Progenitor cell of endocrine pancreas (in vitro differentiated cells): ENCODE measurements around the gene FBXL16. TPM values are rescaled to one million over a fixed set of nuclear protein-coding genes. Genes with fewer than 3 reads are reported as not detected.
A peak's percentile ranks its signal among the peaks of the same experiment; 100 is the strongest.

ENCODE experiments used
- DNase-seq: peaks from one replicate; pipeline ENCODE4 v3.0.0; 2021; ENCODE audit warnings: low spot score; ENCODE audit not compliant: unreplicated experiment
- H3K27ac Mint-ChIP-seq: 2 replicates; pipeline ENCODE4 v1.8.0; 2021; ENCODE audit warnings: mild to moderate bottlenecking, moderate library complexity, mixed read lengths
- H3K27me3 Mint-ChIP-seq: 2 replicates; pipeline ENCODE4 v1.8.0; 2021; ENCODE audit warnings: mixed read lengths
- H3K36me3 Mint-ChIP-seq: 2 replicates; pipeline ENCODE4 v1.8.0; 2022; ENCODE audit warnings: mixed read lengths; ENCODE audit not compliant: insufficient read depth
- H3K4me1 Mint-ChIP-seq: 2 replicates; pipeline ENCODE4 v1.8.0; 2021; ENCODE audit warnings: low read depth, mixed read lengths
- H3K4me3 Mint-ChIP-seq: 2 replicates; pipeline ENCODE4 v1.8.0; 2021; ENCODE audit warnings: low read depth, mild to moderate bottlenecking, moderate library complexity, mixed read lengths
- H3K9me3 Mint-ChIP-seq: 2 replicates; pipeline ENCODE4 v1.8.0; 2021; ENCODE audit warnings: low read depth, mixed read lengths
- CTCF ChIP-seq: fragments of 200-600 bp; sonication (generic); IDR thresholded peaks from one replicate; pipeline ENCODE4 v1.5.0; 2021; ENCODE audit warnings: antibody characterized with exemption, mild to moderate bottlenecking; ENCODE audit not compliant: unreplicated experiment
- total RNA-seq: library from RNA; stranded (reverse); gene quantifications from 2 replicates; pipeline ENCODE4 v1.2.1, GENCODE V29; 2021

Gene FBXL16
- total RNA-seq, 1 donor from 2014 or later, result 4.3 TPM

GRCh38 chr16:708019-708418, 2.4 kb upstream of the FBXL16 start:
- Mint-ChIP-seq H3K4me1 (no peaks in the 10 kb centered on the region), H3K36me3 (no peaks in the 10 kb centered on the region), H3K27ac (no peak overlapping the region), H3K27me3 (peaks cover 51% of the 10 kb centered on the region), H3K9me3 (no peaks in the 10 kb centered on the region), H3K4me3 (no peak overlapping the region)
- DNase-seq, result no peak
- TF ChIP-seq CTCF, result no peak

GRCh38 chr16:707062-707538, 1.5 kb upstream of the FBXL16 start:
- Mint-ChIP-seq H3K36me3 (no peaks in the 10 kb centered on the region), H3K4me3 (no peak overlapping the region), H3K4me1 (no peaks in the 10 kb centered on the region), H3K27me3 (peaks cover 55% of the 10 kb centered on the region), H3K9me3 (no peaks in the 10 kb centered on the region), H3K27ac (no peak overlapping the region)
- DNase-seq, result no peak
- TF ChIP-seq CTCF, result no peak

GRCh38 chr16:706189-707061, 824 bp upstream of the FBXL16 start:
- Mint-ChIP-seq H3K4me1 (no peaks in the 10 kb centered on the region), H3K27me3 (peaks cover 61% of the 10 kb centered on the region), H3K9me3 (no peaks in the 10 kb centered on the region), H3K4me3 (peak overlapping the region; percentile 19), H3K27ac (no peak overlapping the region), H3K36me3 (no peaks in the 10 kb centered on the region)
- no peak for DNase-seq
- TF ChIP-seq CTCF, result no peak

- no peak overlapping the region for H3K27ac Mint-ChIP-seq
- H3K4me1 Mint-ChIP-seq, result no peaks in the 10 kb centered on the region
- peaks cover 66% of the 10 kb centered on the region for H3K27me3 Mint-ChIP-seq
- H3K4me3 Mint-ChIP-seq, result no peak overlapping the region
- no peaks in the 10 kb centered on the region for H3K36me3 Mint-ChIP-seq
- H3K9me3 Mint-ChIP-seq, result no peaks in the 10 kb centered on the region
- no peak for DNase-seq
- TF ChIP-seq CTCF, result no peak
Observed at GRCh38 chr16:704552-705380, 835 bp downstream of the FBXL16 start.

GRCh38 chr16:704047-704446, 1.6 kb downstream of the FBXL16 start:
- no peak for TF ChIP-seq CTCF

More at GRCh38 chr16:704047-704446, 1.6 kb downstream of the FBXL16 start:
- no peaks in the 10 kb centered on the region for H3K4me1 Mint-ChIP-seq
- no peak overlapping the region for H3K27ac Mint-ChIP-seq
- DNase-seq, result no peak
- H3K36me3 Mint-ChIP-seq, result no peaks in the 10 kb centered on the region
- no peaks in the 10 kb centered on the region for H3K9me3 Mint-ChIP-seq
- no peak overlapping the region for H3K4me3 Mint-ChIP-seq
- H3K27me3 Mint-ChIP-seq, result peaks cover 66% of the 10 kb centered on the region
